CD14-positive monocyte (primary cell): ENCODE results near the gene PRPF4. TPM values are rescaled to one million over a fixed set of nuclear protein-coding genes. Genes with fewer than 3 reads are reported as not detected.

Experiments used
- DNase-seq, 3 donors: peaks; one replicate each; pipeline ENCODE4 v3.0.0-alpha.2; 2011 to 2022
- H2AFZ ChIP-seq: 2 replicates; pipeline ENCODE4 v1.6.0; 2012; ENCODE audit warnings: mild to moderate bottlenecking, low read depth, low read length, inconsistent platforms; ENCODE audit not compliant: insufficient read depth, poor library complexity, severe bottlenecking
- H3K27ac ChIP-seq, 2 donors: 1 replicate in 1 of 2; 2 replicates in 1 of 2; pipeline ENCODE4 v1.5.1; 2012 to 2013; ENCODE audit warnings: low read length in 2 of 2, control low read depth in 1 of 2, inconsistent platforms in 1 of 2, low read depth in 1 of 2, mild to moderate bottlenecking in 1 of 2
- H3K27me3 ChIP-seq, 2 donors: one replicate each; pipeline versions ENCODE4 v1.6.0 to v1.6.1; 2011 to 2013; ENCODE audit warnings: low read length in 2 of 2; ENCODE audit not compliant: control insufficient read depth in 2 of 2, insufficient read depth in 2 of 2
- H3K36me3 ChIP-seq, 2 donors: replicated peaks in 1 of 2; 1 replicate in 1 of 2; 2 replicates in 1 of 2; pipeline versions ENCODE4 v1.5.1 to v1.6.1; 2012 to 2013; ENCODE audit warnings: low read length in 2 of 2, control low read depth in 1 of 2, inconsistent platforms in 1 of 2, mild to moderate bottlenecking in 1 of 2; ENCODE audit not compliant: insufficient read depth in 2 of 2, control insufficient read depth in 1 of 2
- H3K4me1 ChIP-seq, 2 donors: 1 replicate in 1 of 2; 2 replicates in 1 of 2; pipeline versions ENCODE4 v1.5.1 to v1.6.1; 2012 to 2013; ENCODE audit warnings: low read length in 2 of 2, control low read depth in 1 of 2, inconsistent platforms in 1 of 2, mild to moderate bottlenecking in 1 of 2, moderate library complexity in 1 of 2; ENCODE audit not compliant: insufficient read depth in 2 of 2, control insufficient read depth in 1 of 2
- H3K4me2 ChIP-seq: replicated peaks from 2 replicates; pipeline ENCODE3; 2012; ENCODE audit warnings: low read length, moderate library complexity, mild to moderate bottlenecking; ENCODE audit not compliant: poor library complexity, severe bottlenecking; ENCODE audit errors: extremely low read depth
- H3K4me3 ChIP-seq, 3 experiments: fragments of 200-600 bp in 1 of 3; sonication (generic) in 1 of 3; replicated peaks in 1 of 3; 1 replicate in 2 of 3; 2 replicates in 1 of 3; pipeline ENCODE4 v1.5.1; 2011 to 2013; ENCODE audit warnings: low read length in 3 of 3, mild to moderate bottlenecking in 3 of 3, control low read depth in 2 of 3, low read depth in 2 of 3, inconsistent platforms in 1 of 3, moderate library complexity in 1 of 3
- H3K79me2 ChIP-seq: 2 replicates; pipeline ENCODE4 v1.6.0; 2012; ENCODE audit warnings: mild to moderate bottlenecking, control low read depth, inconsistent platforms, low read length, moderate library complexity; ENCODE audit not compliant: insufficient read depth
- H3K9ac ChIP-seq: 2 replicates; pipeline ENCODE4 v1.6.0; 2017; ENCODE audit warnings: low read length, mild to moderate bottlenecking; ENCODE audit not compliant: insufficient read depth, poor library complexity, severe bottlenecking
- H3K9me3 ChIP-seq, 2 donors: replicated peaks in 1 of 2; 1 replicate in 1 of 2; 2 replicates in 1 of 2; pipeline versions ENCODE4 v1.5.1 to v1.6.1; 2012 to 2013; ENCODE audit warnings: low read length in 2 of 2, control low read depth in 1 of 2; ENCODE audit not compliant: control insufficient read depth in 1 of 2, insufficient read depth in 1 of 2
- H4K20me1 ChIP-seq: 2 replicates; pipeline ENCODE4 v1.6.0; 2012; ENCODE audit warnings: mild to moderate bottlenecking, low read length, control low read depth, moderate library complexity; ENCODE audit not compliant: insufficient read depth
- H3K27ac Mint-ChIP-seq, 7 donors: one replicate each; pipeline ENCODE4 v1.8.0; 2020; ENCODE audit warnings: mild to moderate bottlenecking in 7 of 7, mixed read lengths in 7 of 7, moderate library complexity in 6 of 7, inconsistent platforms in 2 of 7
- H3K27me3 Mint-ChIP-seq, 3 donors: one replicate each; pipeline ENCODE4 v1.8.0; 2021 to 2022; ENCODE audit warnings: low read depth in 3 of 3, mild to moderate bottlenecking in 3 of 3, mixed read lengths in 3 of 3, moderate library complexity in 3 of 3, inconsistent platforms in 1 of 3
- H3K36me3 Mint-ChIP-seq, 2 donors: one replicate each; pipeline ENCODE4 v1.8.0; 2020; ENCODE audit warnings: mixed read lengths in 2 of 2, inconsistent platforms in 1 of 2, mild to moderate bottlenecking in 1 of 2
- H3K4me1 Mint-ChIP-seq: one replicate; pipeline ENCODE4 v1.8.0; 2020; ENCODE audit warnings: mild to moderate bottlenecking, mixed read lengths
- H3K4me3 Mint-ChIP-seq, 2 donors: one replicate each; pipeline ENCODE4 v1.8.0; 2020; ENCODE audit warnings: mild to moderate bottlenecking in 2 of 2, mixed read lengths in 2 of 2, moderate library complexity in 1 of 2
- H3K9me3 Mint-ChIP-seq, 7 donors: one replicate each; pipeline ENCODE4 v1.8.0; 2020 to 2022; ENCODE audit warnings: mixed read lengths in 7 of 7, mild to moderate bottlenecking in 6 of 7, moderate library complexity in 6 of 7, inconsistent platforms in 2 of 7
- CTCF ChIP-seq: fragments of 200-600 bp; IDR thresholded peaks from one replicate; pipeline ENCODE4 v1.8.0; 2022; ENCODE audit warnings: antibody characterized with exemption, mild to moderate bottlenecking
- WGBS: methylation state at CpG from one replicate; pipeline ENCODE4 v1.1.5; 2013; ENCODE audit warnings: missing lambda C conversion rate; ENCODE audit not compliant: insufficient coverage; 5-methylcytosine and 5-hydroxymethylcytosine counted together
- intact Hi-C, 2 donors: fragments of 100-400 bp; cut with micrococcal nuclease; formaldehyde crosslinking; loops; one replicate each; pipeline versions ENCODE4 v1.15.0 to v1.15.1; 2023
- polyA minus RNA-seq: library from RNA; depleted of rRNA, polyadenylated mRNA; stranded (reverse); fragments of >200 nt; gene quantifications from 2 replicates; pipeline ENCODE4 v1.2.3, GENCODE V29; 2012
- polyA plus RNA-seq, 3 donors: library from polyadenylated mRNA; depleted of rRNA in 1 of 3; unstranded in 2 of 3; stranded (reverse) in 1 of 3; fragments of 300-500 nt in 2 of 3; fragments of >200 nt in 1 of 3; fragmentation: Illumina TruSeq in 2 of 3; gene quantifications; 1 replicate in 2 of 3; 2 replicates in 1 of 3; pipeline ENCODE4 v1.2.3, GENCODE V29; 2012 to 2021
- total RNA-seq, 12 experiments: library from RNA in 1 of 12; stranded (reverse) in 1 of 12; fragments of 120-200 nt in 1 of 12; gene quantifications; one replicate each; pipeline ENCODE4 v1.2.4 and lab custom pipeline; 2013 to 2026; ENCODE audit warnings: mixed read lengths in 6 of 12, inconsistent platforms in 1 of 12

The PRPF4 gene
- 26.6 TPM for total RNA-seq (2013)
- polyA plus RNA-seq (10 to 100 TPM; 13.0 to 23.8 (median 22.1) TPM), polyA minus RNA-seq (9.3 and 14.4 TPM in 2 replicates), total RNA-seq (lab: John Stamatoyannopoulos, UW) (14.1 to 35.9 (median 23.2) reads per million in 11 experiments)

GRCh38 chr9:113275157-113276131 lies at the start of gene PRPF4, which contains the start of gene CDC26:
TSS of gene PRPF4 (plus strand) at chr9:113275658. CDS start at chr9:113275744, 86 bp downstream.
TSS of gene CDC26 (minus strand) at chr9:113275572. CDS start at chr9:113272507, 3,065 bp downstream.
- WGBS: under 1% methylated on average over 46 of the region's 63 CpGs
- no peaks in the 10 kb centered on the region for H3K27me3 Mint-ChIP-seq
- Histone ChIP-seq H3K27ac (peak within 1 kb of the TSS; percentile 91 to 98), H3K9me3 (no peaks in the 10 kb centered on the region), H4K20me1 (peaks cover 10% of the 10 kb centered on the region), H3K36me3 (peaks cover 52 to 62% of the 10 kb centered on the region in 2 donors), H3K27me3 (no peaks in the 10 kb centered on the region), H3K4me2 (peak within 1 kb of the TSS; percentile 85), H2AFZ (peak within 1 kb of the TSS; percentile 87), H3K9ac (peak within 1 kb of the TSS; percentile 95), H3K4me1 (peaks cover 13 to 20% of the 10 kb centered on the region in 2 donors), H3K4me3 (peak within 1 kb of the TSS; percentile 84 to 87 (median 86)), H3K79me2 (peaks cover 56% of the 10 kb centered on the region)
- H3K4me1 Mint-ChIP-seq: peaks cover 7% of the 10 kb centered on the region
- H3K27ac Mint-ChIP-seq: no peak within 1 kb of the TSS
- H3K4me3 Mint-ChIP-seq: no peak within 1 kb of the TSS
- TF ChIP-seq CTCF: no peak
- no peaks in the 10 kb centered on the region for H3K9me3 Mint-ChIP-seq
- intact Hi-C loops: loop anchor here (2.0 to 5.0 kb wide), 5 partner anchors 55 to 382 kb away; partner anchors contain the start of genes C9orf43 (in 1 of the 2), FKBP15 (in 1 of the 2), POLE3 (in 1 of the 2) and SLC31A1 (in 1 of the 2)
- peaks cover 51 to 57% of the 10 kb centered on the region in 2 donors for H3K36me3 Mint-ChIP-seq
- DNase-seq: peak; percentile 93 to 96 (median 94)

DNA sequence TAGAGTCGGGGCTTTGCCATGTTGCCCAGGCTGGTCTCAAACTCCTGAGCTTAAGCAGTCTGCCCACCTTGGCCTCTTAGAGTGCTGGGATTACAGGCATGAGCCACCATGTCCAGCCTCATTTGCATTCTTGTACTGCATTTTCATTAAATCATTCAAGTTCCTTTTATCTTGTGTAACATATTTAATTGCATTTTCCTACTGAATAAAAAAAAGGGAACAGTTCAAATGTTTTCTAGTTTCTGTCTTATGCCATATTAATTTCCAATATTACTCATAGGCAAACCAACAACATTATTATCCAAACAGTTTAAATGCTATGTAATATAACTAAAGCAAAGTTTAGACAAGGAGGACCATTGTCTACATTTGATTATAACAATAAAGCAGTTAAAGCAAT lies 48.0 kb upstream of the PRPF4 start:
- Histone ChIP-seq H3K79me2 (peaks cover 91% of the 10 kb centered on the region), H3K4me2 (peak overlapping the region; percentile 11), H2AFZ (no peak overlapping the region), H3K9ac (no peak overlapping the region), H3K4me1 (peaks cover 36 to 59% of the 10 kb centered on the region in 2 donors), H3K36me3 (peaks cover 3 to 19% of the 10 kb centered on the region in 2 donors), H3K27ac (peak overlapping the region; percentile 29 to 72), H3K9me3 (no peaks in the 10 kb centered on the region), H4K20me1 (peaks cover 16% of the 10 kb centered on the region), H3K4me3 (no peak overlapping the region), H3K27me3 (no peaks in the 10 kb centered on the region)
- peaks cover 13 to 21% of the 10 kb centered on the region in 2 donors for H3K36me3 Mint-ChIP-seq
- no peak overlapping the region for H3K4me3 Mint-ChIP-seq
- DNase-seq: peak in 2 of 3 donors; percentile 22 to 36
- WGBS: no CpG with 5 or more reads among the region's 1 CpG
- peaks cover 57% of the 10 kb centered on the region for H3K4me1 Mint-ChIP-seq
- intact Hi-C loops: no loop called here
- H3K27me3 Mint-ChIP-seq: no peaks in the 10 kb centered on the region
- no peak for TF ChIP-seq CTCF
- no peaks in the 10 kb centered on the region for H3K9me3 Mint-ChIP-seq
- H3K27ac Mint-ChIP-seq: peak overlapping the region; percentile 60 to 84 (median 81)
